ENCODE data around the gene ESRRA.

DNA sequence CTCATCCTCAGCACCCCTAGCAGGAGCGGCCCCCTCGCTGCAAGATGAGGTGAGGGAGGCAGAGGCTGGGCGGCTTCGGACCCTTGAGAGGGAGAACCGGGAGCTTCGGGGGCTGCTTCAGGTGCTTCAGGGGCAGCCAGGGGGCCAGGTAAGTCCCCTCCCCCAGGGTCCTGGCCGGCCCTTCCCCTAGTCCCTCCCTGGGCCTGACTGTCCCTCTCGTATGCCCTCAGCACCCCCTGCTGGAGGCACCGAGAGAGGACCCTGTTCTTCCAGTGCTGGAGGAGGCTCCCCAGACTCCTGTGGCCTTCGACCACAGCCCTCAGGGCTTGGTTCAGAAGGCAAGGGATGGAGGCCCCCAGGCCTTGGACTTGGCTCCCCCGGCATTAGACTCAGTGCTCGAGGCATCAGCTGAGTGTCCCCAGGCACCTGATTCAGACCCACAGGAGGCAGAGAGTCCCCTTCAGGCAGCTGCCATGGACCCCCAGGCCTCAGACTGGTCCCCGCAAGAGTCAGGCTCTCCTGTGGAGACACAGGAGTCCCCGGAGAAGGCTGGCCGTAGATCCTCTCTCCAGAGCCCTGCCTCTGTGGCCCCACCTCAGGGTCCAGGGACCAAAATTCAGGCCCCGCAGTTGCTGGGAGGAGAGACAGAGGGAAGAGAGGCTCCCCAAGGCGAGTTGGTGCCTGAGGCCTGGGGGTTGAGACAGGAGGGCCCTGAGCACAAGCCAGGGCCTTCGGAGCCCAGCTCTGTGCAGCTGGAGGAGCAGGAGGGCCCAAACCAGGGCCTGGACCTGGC is 38.6 kb downstream of the ESRRA start:
- TF ChIP-seq EZH2 (IDR thresholded peaks at IDR 0.05; ENCODE audit: low read length) = no peak
- TF ChIP-seq, protein P1, sequence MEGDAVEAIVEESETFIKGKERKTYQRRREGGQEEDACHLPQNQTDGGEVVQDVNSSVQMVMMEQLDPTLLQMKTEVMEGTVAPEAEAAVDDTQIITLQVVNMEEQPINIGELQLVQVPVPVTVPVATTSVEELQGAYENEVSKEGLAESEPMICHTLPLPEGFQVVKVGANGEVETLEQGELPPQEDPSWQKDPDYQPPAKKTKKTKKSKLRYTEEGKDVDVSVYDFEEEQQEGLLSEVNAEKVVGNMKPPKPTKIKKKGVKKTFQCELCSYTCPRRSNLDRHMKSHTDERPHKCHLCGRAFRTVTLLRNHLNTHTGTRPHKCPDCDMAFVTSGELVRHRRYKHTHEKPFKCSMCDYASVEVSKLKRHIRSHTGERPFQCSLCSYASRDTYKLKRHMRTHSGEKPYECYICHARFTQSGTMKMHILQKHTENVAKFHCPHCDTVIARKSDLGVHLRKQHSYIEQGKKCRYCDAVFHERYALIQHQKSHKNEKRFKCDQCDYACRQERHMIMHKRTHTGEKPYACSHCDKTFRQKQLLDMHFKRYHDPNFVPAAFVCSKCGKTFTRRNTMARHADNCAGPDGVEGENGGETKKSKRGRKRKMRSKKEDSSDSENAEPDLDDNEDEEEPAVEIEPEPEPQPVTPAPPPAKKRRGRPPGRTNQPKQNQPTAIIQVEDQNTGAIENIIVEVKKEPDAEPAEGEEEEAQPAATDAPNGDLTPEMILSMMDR (optimal IDR thresholded peaks at IDR 0.05 in 1 of 3, IDR thresholded peaks at IDR 0.05 in 1 of 3, conservative IDR thresholded peaks at IDR 0.05 in 1 of 3; ENCODE audit: extremely low read depth in 1 of 3, insufficient read depth in 2 of 3, low read length in 3 of 3) = peak; percentile 35 to 74 (median 63)
